ENCODE measurements around the gene PANK1. TPM values are rescaled to one million over a fixed set of nuclear protein-coding genes. Genes with fewer than 3 reads are reported as not detected.

PANK1 gene
- total RNA-seq, 1 experiment from 2014 or later = 33.2 TPM

DNA sequence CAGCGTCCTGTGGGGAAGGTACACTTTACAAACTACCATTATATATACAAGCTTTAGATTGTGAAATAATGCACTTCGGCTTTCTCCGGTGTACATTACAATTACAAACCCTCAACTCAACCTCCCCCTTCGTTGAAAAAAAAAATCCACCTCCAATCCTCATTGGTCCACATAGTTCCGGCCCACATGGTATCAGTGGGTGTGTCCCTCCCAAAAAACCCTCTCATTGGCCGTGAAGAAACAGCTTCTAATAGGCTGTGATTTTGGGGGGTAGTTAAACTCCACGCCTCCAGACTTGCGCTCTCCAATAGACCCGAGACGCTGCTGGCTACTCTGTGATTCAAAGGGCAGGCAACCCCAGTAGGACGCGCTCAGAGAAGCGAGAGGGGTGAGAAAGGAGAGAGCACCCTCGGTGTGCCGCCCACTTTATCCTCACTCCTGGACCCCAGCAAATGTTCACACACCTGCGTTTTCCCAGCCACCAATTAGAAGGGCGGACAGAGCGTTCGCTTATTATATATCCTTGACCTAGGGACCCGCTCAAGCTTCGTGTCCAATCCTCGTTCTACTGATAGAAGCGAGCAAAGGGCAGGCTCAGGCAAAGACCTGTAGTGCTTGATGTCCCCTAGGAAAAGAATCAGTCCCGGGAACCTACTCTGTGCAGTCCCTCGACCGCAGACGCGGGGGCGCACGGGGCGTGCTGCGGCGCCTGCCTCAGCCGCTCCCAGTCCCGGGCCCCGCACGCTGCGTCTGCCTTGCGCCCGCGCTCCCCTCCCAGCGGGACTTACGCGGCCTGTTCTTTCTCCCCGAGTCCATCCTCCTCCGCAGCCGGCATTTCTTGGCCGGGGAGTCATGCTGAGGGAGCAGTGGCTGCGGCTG is 991 bp downstream of the PANK1 start:
- Histone ChIP-seq H3K79me2 (ENCODE audit: insufficient read depth, low read length) (peaks cover 36% of the 10 kb centered on the region), H3K79me1 (ENCODE audit: insufficient read depth, low read depth, low read length, poor library complexity, severe bottlenecking) (peaks cover 4% of the 10 kb centered on the region)

More for the DNA sequence above, 991 bp downstream of the PANK1 start:
- H3K4me1 Mint-ChIP-seq = peaks cover 46 to 49% of the 10 kb centered on the region in 2 experiments
- no peak overlapping the region for H3K23ac ChIP-seq (ENCODE audit: insufficient read length, low read depth, low read length)
- peak overlapping the region; percentile 46 for H3K27ac ChIP-seq (ENCODE audit: insufficient read length, low read depth, low read length)
- H3K23me2 ChIP-seq (ENCODE audit: insufficient read length, low read depth, low read length, poor library complexity, severe bottlenecking) = peaks cover 8% of the 10 kb centered on the region
- no peak overlapping the region for H2BK12ac ChIP-seq (ENCODE audit: insufficient read length, low read depth, low read length)
- no peaks in the 10 kb centered on the region for H3K9me3 ChIP-seq (ENCODE audit: control insufficient read depth, low read depth, low read length)
- no peak overlapping the region for H2AFZ ChIP-seq (ENCODE audit: low read length)
- no peak overlapping the region for H2AK5ac ChIP-seq (ENCODE audit: insufficient read length, low read length)
- TF ChIP-seq, protein P1, sequence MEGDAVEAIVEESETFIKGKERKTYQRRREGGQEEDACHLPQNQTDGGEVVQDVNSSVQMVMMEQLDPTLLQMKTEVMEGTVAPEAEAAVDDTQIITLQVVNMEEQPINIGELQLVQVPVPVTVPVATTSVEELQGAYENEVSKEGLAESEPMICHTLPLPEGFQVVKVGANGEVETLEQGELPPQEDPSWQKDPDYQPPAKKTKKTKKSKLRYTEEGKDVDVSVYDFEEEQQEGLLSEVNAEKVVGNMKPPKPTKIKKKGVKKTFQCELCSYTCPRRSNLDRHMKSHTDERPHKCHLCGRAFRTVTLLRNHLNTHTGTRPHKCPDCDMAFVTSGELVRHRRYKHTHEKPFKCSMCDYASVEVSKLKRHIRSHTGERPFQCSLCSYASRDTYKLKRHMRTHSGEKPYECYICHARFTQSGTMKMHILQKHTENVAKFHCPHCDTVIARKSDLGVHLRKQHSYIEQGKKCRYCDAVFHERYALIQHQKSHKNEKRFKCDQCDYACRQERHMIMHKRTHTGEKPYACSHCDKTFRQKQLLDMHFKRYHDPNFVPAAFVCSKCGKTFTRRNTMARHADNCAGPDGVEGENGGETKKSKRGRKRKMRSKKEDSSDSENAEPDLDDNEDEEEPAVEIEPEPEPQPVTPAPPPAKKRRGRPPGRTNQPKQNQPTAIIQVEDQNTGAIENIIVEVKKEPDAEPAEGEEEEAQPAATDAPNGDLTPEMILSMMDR (conservative IDR thresholded peaks at IDR 0.05) = peak; percentile 17; the same call in 1 of the 3 replicates
- H3K4me2 ChIP-seq (ENCODE audit: insufficient read depth, insufficient read length, low read length) = peak overlapping the region; percentile 91
- peaks cover 2 to 7% (median 3%) of the 10 kb centered on the region in 3 experiments; a peak in 5 of 7 replicates for H3K36me3 Mint-ChIP-seq (ENCODE audit: insufficient read depth in 1 of 3, low read depth in 3 of 3)
- H3K9me3 Mint-ChIP-seq = peaks cover 0 to 3% of the 10 kb centered on the region in 2 experiments; a peak in 2 of 5 replicates
- WGBS (ENCODE audit: extremely low coverage, insufficient read length, low lambda C conversion rate) = no CpG with 5 or more reads among the region's 49 CpGs
- H3K27ac Mint-ChIP-seq = no peak overlapping the region
- no peak overlapping the region for H3K56ac ChIP-seq (ENCODE audit: insufficient read length, low read depth, low read length)
- no peak overlapping the region for H4K8ac ChIP-seq (replicated peaks; ENCODE audit: insufficient read length, low read depth, low read length)
- H3T11ph ChIP-seq (ENCODE audit: low read length) = no peak overlapping the region
- H3K27me3 Mint-ChIP-seq (ENCODE audit: low read depth) = no peaks in the 10 kb centered on the region
- H3K4me1 ChIP-seq (ENCODE audit: insufficient read depth, low read length) = peaks cover 4% of the 10 kb centered on the region; the same call in 1 of the 2 replicates
- H2BK20ac ChIP-seq (ENCODE audit: low read depth, low read length, poor library complexity, severe bottlenecking) = no peak overlapping the region
- H3K27me3 ChIP-seq (ENCODE audit: insufficient read depth, low read length) = no peaks in the 10 kb centered on the region
- no peaks in the 10 kb centered on the region for H4K20me1 ChIP-seq (ENCODE audit: control insufficient read depth, insufficient read depth, insufficient read length)
- no peak overlapping the region for H2BK120ac ChIP-seq (ENCODE audit: low read depth, low read length, poor library complexity, severe bottlenecking)
- H4K5ac ChIP-seq (ENCODE audit: insufficient read length, low read depth, low read length) = no peak overlapping the region
- peak; percentile 95 for DNase-seq
- H3K9ac ChIP-seq (ENCODE audit: extremely low read depth, insufficient read length, low read length) = peak overlapping the region; percentile 83
- peak overlapping the region; percentile 52 for H3K18ac ChIP-seq (ENCODE audit: insufficient read length, low read depth, low read length)
- H3K14ac ChIP-seq (ENCODE audit: insufficient read depth, low read length) = peak overlapping the region; percentile 83
- no peak overlapping the region for H2BK15ac ChIP-seq (ENCODE audit: low read depth, low read length)
- no peak overlapping the region for H3K4me3 Mint-ChIP-seq
- no peak overlapping the region for H4K91ac ChIP-seq (ENCODE audit: insufficient read length, low read depth, low read length)
- no peak overlapping the region; the same call in 1 of the 2 replicates for H3K4ac ChIP-seq (ENCODE audit: low read depth, low read length)
- no peak overlapping the region for H2BK5ac ChIP-seq (ENCODE audit: insufficient read length, low read length)

Measured in H9 (cell line).